ENCODE data around the gene PIANP.

PIANP gene

GRCh38 chr12:6700646-6701051, at the start of gene PIANP:
TSS of gene PIANP (minus strand) at chr12:6700815. CDS start at chr12:6698061, 2,754 bp downstream.
- Histone ChIP-seq H3K4me1 (ENCODE audit: control insufficient read depth, low read length) (peaks cover 61% of the 10 kb centered on the region), H3K9me3 (ENCODE audit: control insufficient read depth, insufficient read depth, low read length) (no peaks in the 10 kb centered on the region), H3F3A (ENCODE audit: control insufficient read depth, insufficient read depth) (peaks cover 27% of the 10 kb centered on the region), H3K9me2 (replicated peaks; ENCODE audit: control insufficient read depth, low read length) (no peaks in the 10 kb centered on the region), H3K4me3 (ENCODE audit: low read length) (peak within 1 kb of the TSS; percentile 77), H3K27me3 (ENCODE audit: control insufficient read depth, low read length) (peaks cover 20% of the 10 kb centered on the region), H3K4me2 (ENCODE audit: low read length) (peak within 1 kb of the TSS; percentile 98), H3K36me3 (ENCODE audit: control insufficient read depth, low read length) (peaks cover 4% of the 10 kb centered on the region; the same call in 1 of the 2 replicates), H4K20me1 (ENCODE audit: control insufficient read depth, insufficient read depth, low read depth, low read length) (no peaks in the 10 kb centered on the region), H3K79me2 (ENCODE audit: control insufficient read depth, low read length) (0 out of 2 replicates have a peak, but pooled peaks cover 3% of the 10 kb centered on the region), H3K27ac (ENCODE audit: low read depth, low read length) (peak within 1 kb of the TSS; percentile 96)
- TF ChIP-seq CTCF (IDR thresholded peaks at IDR 0.05; ENCODE audit: low read depth, low read length, poor library complexity, severe bottlenecking): no peak
- TF ChIP-seq EZH2phosphoT487 (IDR thresholded peaks at IDR 0.05; ENCODE audit: borderline replicate concordance, low read length): no peak

GRCh38 chr12:6748761-6749160, 48.1 kb upstream of the PIANP start:
- no peak overlapping the region for H3K27ac ChIP-seq (ENCODE audit: low read depth, low read length)
- H3K4me3 ChIP-seq (ENCODE audit: low read length): no peak overlapping the region
- no peaks in the 10 kb centered on the region for H4K20me1 ChIP-seq (ENCODE audit: control insufficient read depth, insufficient read depth, low read depth, low read length)
- no peaks in the 10 kb centered on the region; the same call in 1 of the 2 replicates for H3F3A ChIP-seq (ENCODE audit: control insufficient read depth, insufficient read depth)
- peaks cover 61% of the 10 kb centered on the region for H3K36me3 ChIP-seq (ENCODE audit: control insufficient read depth, low read length)
- no peaks in the 10 kb centered on the region for H3K9me2 ChIP-seq (replicated peaks; ENCODE audit: control insufficient read depth, low read length)
- no peak for TF ChIP-seq CTCF (IDR thresholded peaks at IDR 0.05; ENCODE audit: low read depth, low read length, poor library complexity, severe bottlenecking)
- no peak for TF ChIP-seq EZH2phosphoT487 (IDR thresholded peaks at IDR 0.05; ENCODE audit: borderline replicate concordance, low read length)
- no peaks in the 10 kb centered on the region for H3K27me3 ChIP-seq (ENCODE audit: control insufficient read depth, low read length)
- no peak overlapping the region for H3K4me2 ChIP-seq (ENCODE audit: low read length)
- peaks cover 13% of the 10 kb centered on the region for H3K79me2 ChIP-seq (ENCODE audit: control insufficient read depth, low read length)
- no peaks in the 10 kb centered on the region for H3K9me3 ChIP-seq (ENCODE audit: control insufficient read depth, insufficient read depth, low read length)
- H3K4me1 ChIP-seq (ENCODE audit: control insufficient read depth, low read length): peaks cover 34% of the 10 kb centered on the region

GRCh38 chr12:6747216-6747615, 46.6 kb upstream of the PIANP start:
- no peaks in the 10 kb centered on the region for H4K20me1 ChIP-seq (ENCODE audit: control insufficient read depth, insufficient read depth, low read depth, low read length)
- no peaks in the 10 kb centered on the region for H3K9me2 ChIP-seq (replicated peaks; ENCODE audit: control insufficient read depth, low read length)
- H3K4me1 ChIP-seq (ENCODE audit: control insufficient read depth, low read length): peaks cover 27% of the 10 kb centered on the region
- no peaks in the 10 kb centered on the region for H3K27me3 ChIP-seq (ENCODE audit: control insufficient read depth, low read length)
- H3K4me3 ChIP-seq (ENCODE audit: low read length): no peak overlapping the region
- H3K9me3 ChIP-seq (ENCODE audit: control insufficient read depth, insufficient read depth, low read length): peaks cover 6% of the 10 kb centered on the region; the same call in 1 of the 2 replicates
- peaks cover 6% of the 10 kb centered on the region for H3K79me2 ChIP-seq (ENCODE audit: control insufficient read depth, low read length)
- TF ChIP-seq CTCF (IDR thresholded peaks at IDR 0.05; ENCODE audit: low read depth, low read length, poor library complexity, severe bottlenecking) (no peak), EZH2phosphoT487 (IDR thresholded peaks at IDR 0.05; ENCODE audit: borderline replicate concordance, low read length) (no peak)
- H3K36me3 ChIP-seq (ENCODE audit: control insufficient read depth, low read length): peaks cover 61% of the 10 kb centered on the region
- H3K27ac ChIP-seq (ENCODE audit: low read depth, low read length): no peak overlapping the region
- no peak overlapping the region for H3K4me2 ChIP-seq (ENCODE audit: low read length)
- no peaks in the 10 kb centered on the region; the same call in 1 of the 2 replicates for H3F3A ChIP-seq (ENCODE audit: control insufficient read depth, insufficient read depth)
